ENCODE results near the gene SGSH. TPM values are rescaled to one million over a fixed set of nuclear protein-coding genes. Genes with fewer than 3 reads are reported as not detected.
A peak's percentile ranks its signal among the peaks of the same experiment; 100 is the strongest.

SGSH gene
- total and polyA plus RNA-seq, 2 experiments from 2014 or later: 16.0 to 59.6 TPM

DNA sequence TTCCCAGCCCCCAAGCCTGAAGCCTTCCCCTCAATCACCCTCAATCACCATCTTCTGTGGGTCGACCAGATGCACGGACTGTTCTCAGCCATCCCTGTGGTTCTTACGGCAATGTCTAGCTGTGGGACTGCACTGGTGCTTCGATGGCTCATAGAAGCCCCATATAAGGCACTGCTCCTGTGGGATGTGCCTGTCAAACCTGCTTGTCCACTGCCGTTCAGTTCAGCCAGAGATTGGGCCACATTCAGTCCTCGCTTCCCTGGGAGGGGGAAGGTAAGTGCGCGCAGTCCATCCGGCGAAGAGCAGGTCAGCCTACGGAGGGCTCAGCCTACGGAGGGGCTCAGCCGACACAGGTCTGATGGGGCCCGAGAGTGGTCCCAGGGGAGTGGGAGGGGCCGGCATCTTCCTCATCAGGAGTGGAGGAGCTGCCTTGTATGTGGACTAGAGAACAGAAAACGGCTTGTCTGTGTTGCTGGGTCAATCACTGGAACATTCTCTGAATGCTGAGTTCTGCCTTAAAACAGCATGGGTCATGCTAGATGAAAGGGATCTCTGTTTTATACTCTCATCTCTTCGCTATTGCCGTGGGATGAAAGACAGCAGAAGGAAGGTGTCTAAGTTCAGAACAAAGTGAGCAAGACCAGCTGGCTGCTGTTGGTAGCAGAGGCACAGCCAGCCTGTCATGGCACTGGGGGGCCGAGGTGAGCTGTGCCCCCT is 50.2 kb downstream of the SGSH start, which contains the start of gene CARD14:
CARD14 (plus strand) TSS at position 247 of the 717 bp plus-strand sequence. CDS start 11,409 bp downstream, outside the sequence.
- Histone ChIP-seq H2AFZ (no peak within 1 kb of the TSS), H3K4me2 (no peak within 1 kb of the TSS), H4K20me1 (ENCODE audit: insufficient read depth, poor library complexity, severe bottlenecking) (no peaks in the 10 kb centered on the region), H3K9me3 (ENCODE audit: low read depth) (no peaks in the 10 kb centered on the region), H3K79me2 (no peaks in the 10 kb centered on the region), H3K27me3 (no peaks in the 10 kb centered on the region), H3K36me3 (replicated peaks; ENCODE audit: insufficient read depth, low read depth) (no peaks in the 10 kb centered on the region), H3K27ac (no peak within 1 kb of the TSS), H3K4me1 (ENCODE audit: insufficient read depth) (no peaks in the 10 kb centered on the region), H3K4me3 (no peak within 1 kb of the TSS), H3K9me2 (replicated peaks; ENCODE audit: insufficient read depth) (no peaks in the 10 kb centered on the region)
- DNase-seq (ENCODE audit: low spot score): peak; percentile 33
- TF ChIP-seq, protein P1, sequence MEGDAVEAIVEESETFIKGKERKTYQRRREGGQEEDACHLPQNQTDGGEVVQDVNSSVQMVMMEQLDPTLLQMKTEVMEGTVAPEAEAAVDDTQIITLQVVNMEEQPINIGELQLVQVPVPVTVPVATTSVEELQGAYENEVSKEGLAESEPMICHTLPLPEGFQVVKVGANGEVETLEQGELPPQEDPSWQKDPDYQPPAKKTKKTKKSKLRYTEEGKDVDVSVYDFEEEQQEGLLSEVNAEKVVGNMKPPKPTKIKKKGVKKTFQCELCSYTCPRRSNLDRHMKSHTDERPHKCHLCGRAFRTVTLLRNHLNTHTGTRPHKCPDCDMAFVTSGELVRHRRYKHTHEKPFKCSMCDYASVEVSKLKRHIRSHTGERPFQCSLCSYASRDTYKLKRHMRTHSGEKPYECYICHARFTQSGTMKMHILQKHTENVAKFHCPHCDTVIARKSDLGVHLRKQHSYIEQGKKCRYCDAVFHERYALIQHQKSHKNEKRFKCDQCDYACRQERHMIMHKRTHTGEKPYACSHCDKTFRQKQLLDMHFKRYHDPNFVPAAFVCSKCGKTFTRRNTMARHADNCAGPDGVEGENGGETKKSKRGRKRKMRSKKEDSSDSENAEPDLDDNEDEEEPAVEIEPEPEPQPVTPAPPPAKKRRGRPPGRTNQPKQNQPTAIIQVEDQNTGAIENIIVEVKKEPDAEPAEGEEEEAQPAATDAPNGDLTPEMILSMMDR (IDR thresholded peaks at IDR 0.05; ENCODE audit: poor library complexity): no peak
- TF ChIP-seq EZH2 (IDR thresholded peaks at IDR 0.05; ENCODE audit: borderline replicate concordance) (no peak), EZH2phosphoT487 (IDR thresholded peaks at IDR 0.05; ENCODE audit: low read depth, severe bottlenecking, unreplicated experiment) (no peak)
- 75% methylated on average over 19 of the region's 19 CpGs for WGBS (ENCODE audit: low lambda C conversion rate, missing lambda C conversion rate)

DNA sequence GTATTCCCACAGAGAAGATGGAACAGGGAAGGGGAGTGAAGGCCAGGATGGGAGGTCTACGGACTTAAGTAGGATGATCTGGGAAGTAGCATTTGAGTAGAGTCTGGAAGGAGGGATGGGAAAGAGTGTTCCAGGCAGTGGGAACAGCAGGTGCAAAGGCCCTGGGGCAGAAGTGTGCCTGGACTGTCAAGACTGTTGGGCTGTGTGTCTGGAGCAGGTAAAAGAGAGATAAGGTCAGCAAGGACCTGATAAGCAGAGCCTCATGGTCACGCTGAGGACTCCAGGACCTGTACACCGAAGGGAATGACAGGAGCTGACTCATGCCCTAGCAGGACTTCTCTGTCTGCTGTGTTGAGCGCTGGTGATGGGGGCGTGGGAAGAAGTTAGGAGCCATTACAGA is 51.0 kb downstream of the SGSH start:
- no peaks in the 10 kb centered on the region for H3K9me3 ChIP-seq (ENCODE audit: low read depth)
- no peaks in the 10 kb centered on the region for H3K79me2 ChIP-seq
- H3K4me1 ChIP-seq (ENCODE audit: insufficient read depth): no peaks in the 10 kb centered on the region
- no peak overlapping the region for H3K4me2 ChIP-seq
- H4K20me1 ChIP-seq (ENCODE audit: insufficient read depth, poor library complexity, severe bottlenecking): no peaks in the 10 kb centered on the region
- H3K27ac ChIP-seq: no peak overlapping the region
- no peak overlapping the region for H3K4me3 ChIP-seq
- H3K36me3 ChIP-seq (replicated peaks; ENCODE audit: insufficient read depth, low read depth): no peaks in the 10 kb centered on the region
- no peak for DNase-seq (ENCODE audit: low spot score)
- WGBS (ENCODE audit: low lambda C conversion rate, missing lambda C conversion rate): 86% methylated on average over 5 of the region's 5 CpGs
- TF ChIP-seq, protein P1 (IDR thresholded peaks at IDR 0.05; ENCODE audit: poor library complexity): no peak
- TF ChIP-seq EZH2 (IDR thresholded peaks at IDR 0.05; ENCODE audit: borderline replicate concordance): no peak
- no peak for TF ChIP-seq EZH2phosphoT487 (IDR thresholded peaks at IDR 0.05; ENCODE audit: low read depth, severe bottlenecking, unreplicated experiment)
- H2AFZ ChIP-seq: no peak overlapping the region
- no peaks in the 10 kb centered on the region for H3K9me2 ChIP-seq (replicated peaks; ENCODE audit: insufficient read depth)
- no peaks in the 10 kb centered on the region for H3K27me3 ChIP-seq

DNA sequence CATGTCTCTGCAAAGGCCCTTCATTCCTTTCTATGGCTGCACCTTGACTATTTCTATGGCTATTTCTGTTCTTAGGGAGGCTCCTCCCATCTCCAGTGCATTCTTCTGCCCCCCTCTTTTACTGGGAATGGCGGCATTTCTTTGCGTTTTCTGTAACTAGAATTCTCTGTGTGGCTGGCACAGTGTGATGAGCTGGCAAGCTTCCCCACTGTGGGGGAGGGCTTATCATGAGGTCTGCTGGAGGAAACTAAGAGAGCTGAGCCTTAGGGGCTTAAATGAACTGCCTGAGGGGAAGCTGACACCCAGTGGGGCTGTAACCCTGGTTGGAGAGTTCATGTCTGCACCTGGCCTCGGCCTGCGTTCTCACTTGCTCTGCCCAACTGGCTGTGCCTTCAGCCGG is 51.8 kb downstream of the SGSH start:
- 54% methylated on average over 5 of the region's 5 CpGs for WGBS (ENCODE audit: low lambda C conversion rate, missing lambda C conversion rate)
- H2AFZ ChIP-seq: no peak overlapping the region
- TF ChIP-seq EZH2phosphoT487 (IDR thresholded peaks at IDR 0.05; ENCODE audit: low read depth, severe bottlenecking, unreplicated experiment): no peak
- H3K4me2 ChIP-seq: no peak overlapping the region
- H3K79me2 ChIP-seq: no peaks in the 10 kb centered on the region
- no peaks in the 10 kb centered on the region for H3K36me3 ChIP-seq (replicated peaks; ENCODE audit: insufficient read depth, low read depth)
- no peaks in the 10 kb centered on the region for H3K9me2 ChIP-seq (replicated peaks; ENCODE audit: insufficient read depth)
- no peaks in the 10 kb centered on the region for H3K27me3 ChIP-seq
- H4K20me1 ChIP-seq (ENCODE audit: insufficient read depth, poor library complexity, severe bottlenecking): no peaks in the 10 kb centered on the region
- DNase-seq (ENCODE audit: low spot score): peak; percentile 41
- no peak overlapping the region for H3K4me3 ChIP-seq
- H3K4me1 ChIP-seq (ENCODE audit: insufficient read depth): no peaks in the 10 kb centered on the region
- no peaks in the 10 kb centered on the region for H3K9me3 ChIP-seq (ENCODE audit: low read depth)
- H3K27ac ChIP-seq: no peak overlapping the region

DNA sequence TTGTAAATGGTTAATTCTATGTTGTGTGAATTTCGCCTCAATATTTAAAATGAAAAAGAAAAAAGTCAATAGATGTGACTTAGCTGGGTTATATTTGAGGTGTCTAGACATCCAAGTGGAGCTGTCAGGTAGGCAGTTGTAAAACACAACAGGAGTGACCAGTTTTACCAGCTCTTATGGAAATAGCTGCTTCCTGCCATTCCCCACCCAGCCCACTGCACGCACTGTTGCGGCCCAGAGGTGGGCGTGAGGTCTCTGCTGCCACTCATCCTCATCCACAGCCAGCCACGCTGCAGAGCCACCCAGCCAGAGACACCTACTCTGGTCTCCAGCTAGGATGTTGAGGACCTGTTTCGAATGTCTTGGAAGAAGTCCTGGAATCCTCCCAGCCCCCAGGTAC is 53.7 kb downstream of the SGSH start:
- WGBS (ENCODE audit: low lambda C conversion rate, missing lambda C conversion rate): 69% methylated on average over 6 of the region's 6 CpGs
- Histone ChIP-seq H2AFZ (no peak overlapping the region), H3K9me3 (ENCODE audit: low read depth) (no peaks in the 10 kb centered on the region), H3K27ac (no peak overlapping the region), H3K4me2 (no peak overlapping the region), H4K20me1 (ENCODE audit: insufficient read depth, poor library complexity, severe bottlenecking) (no peaks in the 10 kb centered on the region), H3K4me1 (ENCODE audit: insufficient read depth) (no peaks in the 10 kb centered on the region), H3K79me2 (no peaks in the 10 kb centered on the region), H3K4me3 (no peak overlapping the region), H3K9me2 (replicated peaks; ENCODE audit: insufficient read depth) (no peaks in the 10 kb centered on the region), H3K36me3 (replicated peaks; ENCODE audit: insufficient read depth, low read depth) (no peaks in the 10 kb centered on the region), H3K27me3 (no peaks in the 10 kb centered on the region)
- peak; percentile 35 for DNase-seq (ENCODE audit: low spot score)
- TF ChIP-seq, protein P1 (IDR thresholded peaks at IDR 0.05; ENCODE audit: poor library complexity): no peak
- no peak for TF ChIP-seq EZH2 (IDR thresholded peaks at IDR 0.05; ENCODE audit: borderline replicate concordance)
- TF ChIP-seq EZH2phosphoT487 (IDR thresholded peaks at IDR 0.05; ENCODE audit: low read depth, severe bottlenecking, unreplicated experiment): no peak

Data from hepatocyte (in vitro differentiated cells).